Right lobe of liver (tissue), 6 donors: ENCODE measurements around the gene RAB3A. TPM values are rescaled to one million over a fixed set of nuclear protein-coding genes. Genes with fewer than 3 reads are reported as not detected.

Source experiments
- ATAC-seq, 4 donors: fragments of 200-7000 bp; cut with Tn5 transposase; one replicate each; pipeline ENCODE4 v1.9.1; 2020; ENCODE audit warnings: mild to moderate bottlenecking in 4 of 4, moderate library complexity in 4 of 4
- DNase-seq, 3 donors: peaks; one replicate each; pipeline ENCODE4 v3.0.0-alpha.2; 2020
- H3K27ac ChIP-seq, 3 donors: fragments of 200-600 bp; one replicate each; pipeline ENCODE4 v1.8.0; 2022
- H3K27me3 ChIP-seq, 2 donors: fragments of 200-600 bp; one replicate each; pipeline ENCODE4 v1.8.0; 2022
- H3K36me3 ChIP-seq, 4 donors: fragments of 200-600 bp; sonication (generic) in 1 of 4; one replicate each; pipeline versions ENCODE4 v1.5.1 to v1.8.0; 2017 to 2022; ENCODE audit warnings: control low read depth in 1 of 4
- H3K4me1 ChIP-seq, 4 donors: fragments of 200-600 bp; sonication (generic) in 1 of 4; one replicate each; pipeline versions ENCODE4 v1.5.1 to v1.8.0; 2017 to 2022; ENCODE audit warnings: control low read depth in 1 of 4
- H3K4me3 ChIP-seq, 3 donors: fragments of 200-600 bp; one replicate each; pipeline ENCODE4 v1.8.0; 2022
- H3K9me3 ChIP-seq, 4 donors: fragments of 200-600 bp; sonication (generic) in 1 of 4; one replicate each; pipeline versions ENCODE4 v1.5.1 to v1.8.0; 2017 to 2022; ENCODE audit warnings: control low read depth in 1 of 4
- POLR2A ChIP-seq: fragments of 450-650 bp; IDR thresholded peaks from one replicate; pipeline ENCODE4 v1.6.1; 2017; ENCODE audit warnings: antibody characterized with exemption, mild to moderate bottlenecking
- WGBS: methylation state at CpG from one replicate; pipeline ENCODE4 v1.1.6; 2018; ENCODE audit warnings: low coverage, low lambda C conversion rate; ENCODE audit not compliant: insufficient coverage; ENCODE audit errors: missing lambda C conversion rate; 5-methylcytosine and 5-hydroxymethylcytosine counted together
- intact Hi-C, 2 donors: fragments of 100-400 bp; cut with DNase I; formaldehyde crosslinking; loops; one replicate each; pipeline versions ENCODE4 v1.11.2 to v1.14.1; 2022
- total RNA-seq, 6 experiments: library from RNA; depleted of rRNA in 2 of 6; stranded (reverse); fragments of >200 nt in 2 of 6; fragmentation: NEBNext Ultra II Directional in 3 of 6; extraction: Animal tissue kit (Norgen Biotek cat#: 25700) in 3 of 6; gene quantifications; one replicate each; pipeline versions ENCODE4 v1.1.0 to v1.2.4, GENCODE V29; 2016 to 2023
- TF ChIP-seq, protein P1 (sequence below), 4 donors: fragments of 200-600 bp in 3 of 4; fragments of 450-650 bp in 1 of 4; IDR thresholded peaks; one replicate each; pipeline versions ENCODE4 v1.5.1 to v1.8.0; 2016 to 2022; ENCODE audit warnings: antibody characterized with exemption in 4 of 4, mild to moderate bottlenecking in 2 of 4
- donor health status: DM: no; HTN: yes; CAD: no.
- donor health status: DM: no; HTN: no; CAD: no.
- donor health status: DM: no; HTN: no; CAD: no.
- donor health status: DM: no; HTN: yes; CAD: no.
- donor health status: DM: no; HTN: yes; CAD: no.

Gene RAB3A
- total RNA-seq, 6 experiments from 2014 or later, result 0.81 to 2.6 (median 1.4) TPM

- TF ChIP-seq, protein P1, sequence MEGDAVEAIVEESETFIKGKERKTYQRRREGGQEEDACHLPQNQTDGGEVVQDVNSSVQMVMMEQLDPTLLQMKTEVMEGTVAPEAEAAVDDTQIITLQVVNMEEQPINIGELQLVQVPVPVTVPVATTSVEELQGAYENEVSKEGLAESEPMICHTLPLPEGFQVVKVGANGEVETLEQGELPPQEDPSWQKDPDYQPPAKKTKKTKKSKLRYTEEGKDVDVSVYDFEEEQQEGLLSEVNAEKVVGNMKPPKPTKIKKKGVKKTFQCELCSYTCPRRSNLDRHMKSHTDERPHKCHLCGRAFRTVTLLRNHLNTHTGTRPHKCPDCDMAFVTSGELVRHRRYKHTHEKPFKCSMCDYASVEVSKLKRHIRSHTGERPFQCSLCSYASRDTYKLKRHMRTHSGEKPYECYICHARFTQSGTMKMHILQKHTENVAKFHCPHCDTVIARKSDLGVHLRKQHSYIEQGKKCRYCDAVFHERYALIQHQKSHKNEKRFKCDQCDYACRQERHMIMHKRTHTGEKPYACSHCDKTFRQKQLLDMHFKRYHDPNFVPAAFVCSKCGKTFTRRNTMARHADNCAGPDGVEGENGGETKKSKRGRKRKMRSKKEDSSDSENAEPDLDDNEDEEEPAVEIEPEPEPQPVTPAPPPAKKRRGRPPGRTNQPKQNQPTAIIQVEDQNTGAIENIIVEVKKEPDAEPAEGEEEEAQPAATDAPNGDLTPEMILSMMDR (IDR thresholded peaks at IDR 0.05), result no peak
- Histone ChIP-seq H3K36me3 (peaks cover 0 to 20% (median 3%) of the 10 kb centered on the region in 4 donors), H3K4me3 (no peak overlapping the region), H3K27me3 (no peaks in the 10 kb centered on the region), H3K9me3 (no peaks in the 10 kb centered on the region), H3K27ac (peak overlapping the region in 2 of 3 donors; percentile 22 to 70), H3K4me1 (peaks cover 0 to 13% (median 2%) of the 10 kb centered on the region in 4 donors)
- no peak for DNase-seq
- no peak for ATAC-seq
- intact Hi-C loops, result no loop called here
- WGBS, result 83% methylated on average over 1 of the region's 7 CpGs
These were observed 31.4 kb downstream of the RAB3A start for GRCh38 chr19:18172331-18173053.

DNA sequence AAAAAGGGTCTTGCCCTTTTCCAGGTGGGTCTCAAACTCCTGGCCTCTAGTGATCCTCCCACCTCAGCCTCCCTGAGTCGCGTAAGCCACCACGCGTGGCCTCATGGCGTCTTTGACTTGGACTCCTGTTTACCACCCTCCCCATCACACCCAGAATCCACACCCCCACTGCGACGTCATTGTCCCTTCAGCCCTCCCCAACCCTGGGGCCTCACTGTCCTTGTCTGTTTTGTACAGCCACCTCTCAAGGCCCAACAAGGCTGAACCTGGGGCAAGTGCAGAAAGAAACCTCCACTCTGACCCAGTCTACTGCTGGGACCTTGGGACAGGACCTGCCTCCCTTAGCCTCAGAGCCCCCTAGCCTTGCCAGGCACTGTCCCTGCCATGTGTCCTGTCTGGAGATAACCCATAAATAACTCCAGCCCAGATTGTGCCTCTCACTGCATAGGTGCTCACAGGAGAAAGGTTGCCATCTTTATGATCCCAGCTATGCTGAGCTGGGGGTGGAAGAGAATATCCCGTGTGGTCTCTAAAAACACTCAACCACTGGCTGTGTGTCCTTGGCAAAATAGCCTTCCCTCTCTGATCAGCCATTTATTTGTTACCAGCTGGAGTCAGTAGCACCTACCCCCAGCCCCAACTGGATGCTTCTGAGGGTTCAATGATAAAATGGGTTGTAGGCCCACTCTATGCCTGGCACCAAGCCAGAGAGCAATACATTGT is 32.1 kb downstream of the RAB3A start:
- Histone ChIP-seq H3K9me3 (no peaks in the 10 kb centered on the region), H3K27ac (peak overlapping the region; percentile 6 to 70 (median 22)), H3K4me1 (peaks cover 0 to 13% (median 2%) of the 10 kb centered on the region in 4 donors), H3K36me3 (peaks cover 0 to 27% (median 6%) of the 10 kb centered on the region in 4 donors), H3K27me3 (no peaks in the 10 kb centered on the region), H3K4me3 (no peak overlapping the region)
- TF ChIP-seq, protein P1 (IDR thresholded peaks at IDR 0.05), result no peak
- TF ChIP-seq POLR2A, result no peak
- DNase-seq (no peak), ATAC-seq (no peak)
- intact Hi-C loops, result no loop called here
- WGBS, result 69% methylated on average over 4 of the region's 8 CpGs

DNA sequence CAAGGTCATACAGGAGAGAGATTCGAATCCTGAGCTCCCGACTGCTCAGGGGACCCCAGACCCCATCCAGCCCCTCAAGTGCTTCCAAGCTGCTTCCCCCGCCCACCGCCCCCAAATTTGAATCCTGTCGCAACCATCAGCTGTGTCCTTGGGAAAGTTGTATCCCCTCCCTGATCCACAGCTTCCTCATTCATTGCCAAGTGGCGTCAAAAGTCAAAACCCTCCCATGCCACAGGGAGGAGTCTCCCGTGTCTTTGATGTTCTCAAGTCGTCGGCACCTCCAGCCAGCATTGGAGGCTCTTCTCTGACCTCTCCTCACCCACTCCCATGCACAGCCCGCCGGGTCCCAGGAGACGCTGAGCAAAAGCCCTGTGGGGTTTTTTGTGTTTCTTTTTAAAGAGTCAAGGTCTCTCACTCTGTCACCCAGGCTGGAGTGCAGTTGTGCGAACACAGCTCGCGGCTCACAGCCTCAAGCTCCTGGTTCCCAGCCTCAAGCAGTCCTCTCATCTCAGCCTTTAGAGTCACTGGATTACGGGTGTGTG is 33.1 kb downstream of the RAB3A start:
- 46% methylated on average over 12 of the region's 16 CpGs for WGBS
- H3K36me3 ChIP-seq, result peaks cover 0 to 36% (median 9%) of the 10 kb centered on the region in 4 donors
- TF ChIP-seq POLR2A, result peak; percentile 54
- TF ChIP-seq, protein P1 (IDR thresholded peaks at IDR 0.05), result no peak
- DNase-seq (peak in 1 of 3 donors; percentile 62), ATAC-seq (peak in 2 of 4 donors; percentile 1 to 3)
- no peaks in the 10 kb centered on the region for H3K27me3 ChIP-seq
- no peak overlapping the region for H3K4me3 ChIP-seq
- H3K4me1 ChIP-seq, result peaks cover 0 to 13% (median 2%) of the 10 kb centered on the region in 4 donors
- peak overlapping the region; percentile 15 to 57 (median 43) for H3K27ac ChIP-seq
- no peaks in the 10 kb centered on the region for H3K9me3 ChIP-seq
- intact Hi-C loops, result no loop called here

DNA sequence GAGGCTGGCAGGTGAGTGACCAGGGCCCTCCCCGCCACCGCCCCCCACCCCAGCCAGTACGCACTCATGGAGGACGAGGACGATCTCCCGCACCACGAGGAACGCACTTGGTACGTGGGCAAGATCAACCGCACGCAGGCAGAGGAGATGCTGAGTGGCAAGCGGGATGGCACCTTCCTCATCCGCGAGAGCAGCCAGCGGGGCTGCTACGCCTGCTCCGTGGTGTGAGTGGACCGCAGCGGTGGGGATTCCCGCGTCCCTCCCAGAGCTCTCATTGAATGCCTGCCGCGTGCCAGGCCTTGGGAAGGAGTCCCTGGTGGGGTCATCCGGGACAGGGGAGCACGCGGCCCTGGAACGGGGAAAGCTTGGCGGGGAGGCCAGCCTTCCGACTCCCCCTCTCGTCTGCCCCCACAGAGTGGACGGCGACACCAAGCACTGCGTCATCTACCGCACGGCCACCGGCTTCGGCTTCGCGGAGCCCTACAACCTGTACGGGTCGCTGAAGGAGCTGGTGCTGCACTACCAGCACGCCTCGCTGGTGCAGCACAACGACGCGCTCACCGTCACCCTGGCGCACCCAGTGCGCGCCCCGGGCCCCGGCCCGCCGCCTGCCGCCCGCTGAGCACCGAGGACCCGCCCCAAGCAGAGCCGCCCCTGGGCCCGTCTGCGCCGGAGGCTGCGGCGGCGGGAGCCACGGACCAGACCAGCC is 35.0 kb downstream of the RAB3A start:
- Histone ChIP-seq H3K36me3 (peaks cover 0 to 47% (median 11%) of the 10 kb centered on the region in 4 donors), H3K4me1 (peaks cover 0 to 3% (median 0%) of the 10 kb centered on the region in 4 donors), H3K27me3 (no peaks in the 10 kb centered on the region), H3K9me3 (no peaks in the 10 kb centered on the region), H3K27ac (peak overlapping the region in 2 of 3 donors; percentile 50 to 57), H3K4me3 (no peak overlapping the region)
- peak in 1 of 3 donors; percentile 56 for DNase-seq
- no peak for ATAC-seq
- TF ChIP-seq, protein P1 (IDR thresholded peaks at IDR 0.05), result no peak
- no peak for TF ChIP-seq POLR2A
- intact Hi-C loops, result loop anchor here (5.0 kb wide), 1 partner anchor 57 kb away; no protein-coding TSS in a partner anchor
- 80% methylated on average over 1 of the region's 66 CpGs for WGBS
